Measurements from ENCODE around the gene TMEM143.
"Not testable (repeated sequence)": the region's sequence is repeated elsewhere in the genome, so short reads cannot be mapped to it uniquely, and the experiment has no call there.

DNA sequence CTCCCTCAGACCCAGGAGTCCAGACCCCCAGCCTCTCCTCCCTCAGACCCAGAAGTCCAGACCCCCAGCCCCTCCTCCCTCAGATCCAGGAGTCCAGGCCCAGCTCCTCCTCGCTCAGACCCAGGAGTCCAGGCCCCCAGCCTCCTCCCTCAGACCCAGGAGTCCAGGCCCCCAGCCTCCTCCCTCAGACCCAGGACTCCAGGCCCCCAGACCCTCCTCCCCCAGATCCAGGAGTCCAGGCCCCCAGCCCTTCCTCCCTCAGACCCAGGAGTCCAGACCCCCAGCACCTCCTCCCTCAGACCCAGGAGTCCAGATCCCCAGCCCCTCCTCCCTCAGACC, 28.2 kb upstream of the TMEM143 start:
- TF ChIP-seq POLR2A (IDR thresholded peaks at IDR 0.05), result not testable (repeated sequence)
- TF ChIP-seq, protein P1, sequence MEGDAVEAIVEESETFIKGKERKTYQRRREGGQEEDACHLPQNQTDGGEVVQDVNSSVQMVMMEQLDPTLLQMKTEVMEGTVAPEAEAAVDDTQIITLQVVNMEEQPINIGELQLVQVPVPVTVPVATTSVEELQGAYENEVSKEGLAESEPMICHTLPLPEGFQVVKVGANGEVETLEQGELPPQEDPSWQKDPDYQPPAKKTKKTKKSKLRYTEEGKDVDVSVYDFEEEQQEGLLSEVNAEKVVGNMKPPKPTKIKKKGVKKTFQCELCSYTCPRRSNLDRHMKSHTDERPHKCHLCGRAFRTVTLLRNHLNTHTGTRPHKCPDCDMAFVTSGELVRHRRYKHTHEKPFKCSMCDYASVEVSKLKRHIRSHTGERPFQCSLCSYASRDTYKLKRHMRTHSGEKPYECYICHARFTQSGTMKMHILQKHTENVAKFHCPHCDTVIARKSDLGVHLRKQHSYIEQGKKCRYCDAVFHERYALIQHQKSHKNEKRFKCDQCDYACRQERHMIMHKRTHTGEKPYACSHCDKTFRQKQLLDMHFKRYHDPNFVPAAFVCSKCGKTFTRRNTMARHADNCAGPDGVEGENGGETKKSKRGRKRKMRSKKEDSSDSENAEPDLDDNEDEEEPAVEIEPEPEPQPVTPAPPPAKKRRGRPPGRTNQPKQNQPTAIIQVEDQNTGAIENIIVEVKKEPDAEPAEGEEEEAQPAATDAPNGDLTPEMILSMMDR (IDR thresholded peaks at IDR 0.05), result not testable (repeated sequence)

All from body of pancreas (tissue), 4 donors.